ENCODE results near the gene SALL4. TPM values are rescaled to one million over a fixed set of nuclear protein-coding genes. Genes with fewer than 3 reads are reported as not detected.

Gene SALL4
- total RNA-seq, 4 donors from 2014 or later = 0.08 to 0.89 (median 0.59) TPM; not detected in 1

- TF ChIP-seq POLR2AphosphoS5 (IDR thresholded peaks at IDR 0.05) = no peak
- TF ChIP-seq CTCF (IDR thresholded peaks at IDR 0.05) = no peak
- no peak for TF ChIP-seq POLR2A (IDR thresholded peaks at IDR 0.05)
- no peak for TF ChIP-seq EP300 (IDR thresholded peaks at IDR 0.05)
- Histone ChIP-seq H3K27ac (no peak overlapping the region), H3K4me1 (peaks cover 5% of the 10 kb centered on the region), H3K27me3 (no peaks in the 10 kb centered on the region), H3K9me3 (no peaks in the 10 kb centered on the region), H3K4me3 (no peak overlapping the region), H3K36me3 (no peaks in the 10 kb centered on the region)
- WGBS = 94% methylated on average over 3 of the region's 4 CpGs
- no peak for DNase-seq (ENCODE audit: low spot score in 2 of 2)
Observed at GRCh38 chr20:51772236-51772635, 30.1 kb downstream of the SALL4 start.

GRCh38 chr20:51769976-51770615 is 32.2 kb downstream of the SALL4 start:
- H3K36me3 ChIP-seq = no peaks in the 10 kb centered on the region
- no peak overlapping the region for H3K4me3 ChIP-seq
- 95% methylated on average over 9 of the region's 9 CpGs for WGBS
- no peak for TF ChIP-seq POLR2A (IDR thresholded peaks at IDR 0.05)
- no peak for TF ChIP-seq POLR2AphosphoS5 (IDR thresholded peaks at IDR 0.05)
- TF ChIP-seq CTCF (IDR thresholded peaks at IDR 0.05) = no peak
- TF ChIP-seq EP300 (IDR thresholded peaks at IDR 0.05) = no peak
- no peaks in the 10 kb centered on the region for H3K27me3 ChIP-seq
- no peak for DNase-seq (ENCODE audit: low spot score in 2 of 2)
- no peak overlapping the region for H3K27ac ChIP-seq
- H3K9me3 ChIP-seq = no peaks in the 10 kb centered on the region
- peaks cover 12% of the 10 kb centered on the region for H3K4me1 ChIP-seq

- H3K36me3 ChIP-seq = no peaks in the 10 kb centered on the region
- H3K27me3 ChIP-seq = no peaks in the 10 kb centered on the region
- DNase-seq (ENCODE audit: low spot score in 2 of 2) = peak in 1 of 2 donors; percentile 64
- peaks cover 12% of the 10 kb centered on the region for H3K4me1 ChIP-seq
- no peak overlapping the region for H3K4me3 ChIP-seq
- no peak for TF ChIP-seq EP300 (IDR thresholded peaks at IDR 0.05)
- TF ChIP-seq CTCF (IDR thresholded peaks at IDR 0.05) = no peak
- TF ChIP-seq POLR2AphosphoS5 (IDR thresholded peaks at IDR 0.05) = no peak
- no peak for TF ChIP-seq POLR2A (IDR thresholded peaks at IDR 0.05)
- no peaks in the 10 kb centered on the region for H3K9me3 ChIP-seq
- H3K27ac ChIP-seq = no peak overlapping the region
- WGBS = 32% methylated on average over 11 of the region's 16 CpGs
Observed at GRCh38 chr20:51768759-51769517, 33.4 kb downstream of the SALL4 start.

- DNase-seq (ENCODE audit: low spot score in 2 of 2) = peak in 1 of 2 donors; percentile 61
- WGBS = under 1% methylated on average over 17 of the region's 131 CpGs
- Histone ChIP-seq H3K9me3 (no peaks in the 10 kb centered on the region), H3K27me3 (no peaks in the 10 kb centered on the region), H3K36me3 (no peaks in the 10 kb centered on the region), H3K4me1 (peaks cover 12% of the 10 kb centered on the region), H3K27ac (peak within 1 kb of the TSS; percentile 31), H3K4me3 (peak within 1 kb of the TSS; percentile 84)
- no peak for TF ChIP-seq EP300 (IDR thresholded peaks at IDR 0.05)
- no peak for TF ChIP-seq CTCF (IDR thresholded peaks at IDR 0.05)
- no peak for TF ChIP-seq POLR2A (IDR thresholded peaks at IDR 0.05)
Observed at GRCh38 chr20:51767867-51768758, 34.2 kb downstream of the SALL4 start, which contains the start of gene ATP9A. Gene ATP9A, minus strand, starts transcription at chr20:51768390. Its CDS starts 21 bp downstream, at chr20:51768369.
